Astrocyte of the spinal cord (primary cell): ENCODE results near the gene TIMM8A.

Experiments used
- DNase-seq: peaks from one replicate; pipeline ENCODE4 v3.0.0; 2011; ENCODE audit warnings: low read depth, low spot score
- H3K4me3 ChIP-seq: 2 replicates; pipeline ENCODE4 v1.5.1; 2011; ENCODE audit warnings: low read depth, mild to moderate bottlenecking, low read length, moderate library complexity
- CTCF ChIP-seq: IDR thresholded peaks from 2 replicates; pipeline ENCODE4 v1.5.1; 2012; ENCODE audit warnings: low read depth, mild to moderate bottlenecking, low read length, inconsistent platforms
- in situ Hi-C: cut with HindIII; loops from 2 replicates; pipeline ENCODE4 v1.10.0; 2017; ENCODE audit warnings: low sequenced_read_pairs

TIMM8A gene

GRCh38 chrX:101390664-101391525 lies 42.4 kb upstream of the TIMM8A start, which contains the start of gene RPL36A:
RPL36A (plus strand) TSS chrX:101391011; CDS start chrX:101391044, 33 bp downstream.
- H3K4me3 ChIP-seq: peak within 1 kb of the TSS; percentile 80
- in situ Hi-C loops: no loop called here
- peak; percentile 93 for DNase-seq
- peak; percentile 80 for TF ChIP-seq CTCF

- no peak overlapping the region for H3K4me3 ChIP-seq
- in situ Hi-C loops: no loop called here
- DNase-seq: no peak
- no peak for TF ChIP-seq CTCF
These were observed 40.1 kb upstream of the TIMM8A start for GRCh38 chrX:101388604-101389003.

- DNase-seq: no peak
- TF ChIP-seq CTCF: no peak
- in situ Hi-C loops: no loop called here
- H3K4me3 ChIP-seq: no peak overlapping the region
These were observed 38.0 kb upstream of the TIMM8A start for GRCh38 chrX:101386542-101386885.

GRCh38 chrX:101385795-101386541 lies 37.4 kb upstream of the TIMM8A start, which contains the start of gene BTK:
BTK (minus strand) TSS chrX:101386191; CDS start chrX:101375284, 10,907 bp downstream.
- DNase-seq: no peak
- no peak for TF ChIP-seq CTCF
- in situ Hi-C loops: no loop called here
- H3K4me3 ChIP-seq: no peak within 1 kb of the TSS

- TF ChIP-seq CTCF: no peak
- in situ Hi-C loops: no loop called here
- no peak overlapping the region for H3K4me3 ChIP-seq
- DNase-seq: no peak
These were observed 36.6 kb upstream of the TIMM8A start for GRCh38 chrX:101385026-101385684.

GRCh38 chrX:101383679-101384205 lies 35.2 kb upstream of the TIMM8A start:
- no peak for TF ChIP-seq CTCF
- in situ Hi-C loops: no loop called here
- no peak for DNase-seq
- no peak overlapping the region for H3K4me3 ChIP-seq
